GM21825 (cell line): Measurements from ENCODE around the gene MTMR11.
"Not testable (repeated sequence)": the region's sequence is repeated elsewhere in the genome, so short reads cannot be mapped to it uniquely, and the experiment has no call there.

Experiments used
- ATAC-seq: cut with Tn5 transposase; IDR thresholded peaks from one replicate; pipeline ENCODE4 v1.9.1; 2021; ENCODE audit warnings: mild to moderate bottlenecking, moderate library complexity; ENCODE audit not compliant: unreplicated experiment

Gene MTMR11

GRCh38 chr1:149903836-149904491, 32.7 kb downstream of the MTMR11 start:
- no peak for ATAC-seq

- ATAC-seq, result peak; percentile 94
Measured at GRCh38 chr1:149899460-149900284, 37.0 kb downstream of the MTMR11 start, which contains the start of gene BOLA1. BOLA1 (plus strand) TSS chr1:149899568; CDS start chr1:149900060, 492 bp downstream.

GRCh38 chr1:149896575-149896974, 40.1 kb downstream of the MTMR11 start:
- no peak for ATAC-seq

- no peak for ATAC-seq
Measured at GRCh38 chr1:149888999-149889289, 47.7 kb downstream of the MTMR11 start.

- peak; percentile 28 for ATAC-seq
Measured at GRCh38 chr1:149888247-149888998, 48.3 kb downstream of the MTMR11 start.

- peak; percentile 47 for ATAC-seq
Measured at GRCh38 chr1:149887456-149888246, 49.0 kb downstream of the MTMR11 start.

- ATAC-seq, result not testable (repeated sequence)
Measured at GRCh38 chr1:149887196-149887455, 49.6 kb downstream of the MTMR11 start.

GRCh38 chr1:149886396-149887195, 50.1 kb downstream of the MTMR11 start:
- ATAC-seq, result peak; percentile 55

GRCh38 chr1:149886121-149886395, 50.6 kb downstream of the MTMR11 start:
- ATAC-seq, result not testable (repeated sequence)

GRCh38 chr1:149885339-149886120, 51.1 kb downstream of the MTMR11 start:
- ATAC-seq, result no peak

- no peak for ATAC-seq
Measured at GRCh38 chr1:149884433-149885338, 52.0 kb downstream of the MTMR11 start.

GRCh38 chr1:149883598-149884247, 53.0 kb downstream of the MTMR11 start:
- ATAC-seq, result no peak

GRCh38 chr1:149881876-149882275, 54.8 kb downstream of the MTMR11 start:
- ATAC-seq, result no peak

- no peak for ATAC-seq
Measured at GRCh38 chr1:149879556-149879955, 57.1 kb downstream of the MTMR11 start.
